Measurements from ENCODE around the gene KIF12.

KIF12 gene

DNA sequence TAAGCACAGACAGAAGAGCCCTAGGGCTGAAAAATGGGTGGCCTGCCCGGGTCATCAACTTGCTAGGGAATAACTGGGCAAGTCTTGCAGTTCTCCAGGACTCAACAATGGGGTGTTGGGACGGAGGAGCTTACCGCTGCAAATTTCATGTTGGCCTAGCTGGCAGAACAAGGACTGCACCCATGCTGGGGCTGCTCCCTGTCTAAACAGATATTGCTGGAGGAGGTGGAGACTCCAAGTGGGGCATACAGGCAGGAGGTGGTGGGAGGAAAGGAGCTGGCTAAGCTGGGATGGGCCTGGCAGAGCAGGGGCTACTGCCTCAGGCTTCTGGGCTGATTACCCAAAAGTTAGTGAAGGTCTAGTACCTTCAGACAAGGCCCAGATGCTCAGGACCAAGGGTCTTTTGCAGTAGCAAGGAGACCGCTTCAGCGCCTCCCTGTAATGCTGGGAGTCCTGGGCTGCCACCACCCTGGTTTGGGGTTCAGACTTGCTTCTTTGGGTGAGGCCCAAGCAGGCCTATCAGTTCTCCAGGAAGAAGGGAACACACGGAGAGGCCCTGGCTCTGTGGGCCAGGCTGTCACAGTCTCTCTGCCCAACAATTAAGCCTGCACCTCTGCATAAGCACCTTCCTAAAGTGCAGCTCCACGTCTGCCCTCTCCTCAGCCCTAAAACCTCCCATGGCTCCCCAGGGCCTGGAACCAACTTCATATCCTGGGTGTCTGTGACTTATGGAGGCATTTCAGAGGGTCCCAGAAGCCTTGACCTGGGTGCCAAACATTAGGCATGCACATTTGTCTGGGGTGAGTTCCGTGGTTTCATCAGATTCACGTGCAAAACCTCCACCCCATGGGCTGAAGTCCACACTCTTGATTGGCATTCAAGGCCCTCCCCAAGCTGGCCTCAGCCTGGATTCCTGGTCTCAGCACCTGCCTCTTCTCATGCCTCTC is 24.2 kb upstream of the KIF12 start:
- no peak for DNase-seq

DNA sequence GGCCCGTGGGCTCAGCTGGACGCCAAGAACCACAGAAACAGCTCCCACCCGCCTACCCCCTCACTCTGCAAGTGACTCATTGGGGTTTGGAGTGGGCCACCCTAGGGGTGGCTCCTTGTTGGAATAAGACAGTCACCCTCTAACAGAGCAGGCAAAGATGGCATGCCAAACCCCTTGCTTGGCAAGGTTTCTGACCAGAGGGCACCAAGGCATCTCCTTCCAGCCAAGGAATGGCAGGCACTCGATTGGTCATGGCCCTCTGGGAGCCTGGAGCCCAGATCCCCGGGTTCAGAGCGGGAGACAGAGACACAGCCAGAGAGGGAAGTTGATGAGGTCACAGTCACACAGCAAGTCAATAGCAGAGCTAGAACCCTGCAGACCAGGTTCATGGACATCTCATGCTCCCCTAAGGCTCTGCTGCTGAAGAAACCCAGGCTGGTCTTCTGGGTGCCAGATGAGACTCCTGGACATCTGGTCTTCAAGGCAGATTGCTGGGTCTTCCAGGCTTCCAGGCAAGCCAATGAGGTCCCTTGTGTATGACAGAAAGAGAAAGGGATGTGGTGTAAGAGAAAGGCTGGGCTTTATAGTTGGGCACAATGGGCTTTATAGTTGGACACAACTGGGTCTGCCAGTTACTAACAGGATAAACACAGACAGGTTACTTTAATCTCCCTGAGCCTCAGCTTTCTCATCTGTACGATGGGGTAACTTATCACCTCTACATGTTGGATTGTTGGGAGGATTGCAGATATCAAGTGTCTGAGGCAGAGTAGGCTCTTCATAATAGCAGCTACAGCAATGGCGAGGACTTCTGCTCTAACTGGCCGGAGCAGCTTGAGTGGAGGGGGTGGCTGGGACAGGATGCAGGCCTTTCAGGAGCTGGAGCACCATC is 23.3 kb upstream of the KIF12 start:
- DNase-seq, result no peak

DNA sequence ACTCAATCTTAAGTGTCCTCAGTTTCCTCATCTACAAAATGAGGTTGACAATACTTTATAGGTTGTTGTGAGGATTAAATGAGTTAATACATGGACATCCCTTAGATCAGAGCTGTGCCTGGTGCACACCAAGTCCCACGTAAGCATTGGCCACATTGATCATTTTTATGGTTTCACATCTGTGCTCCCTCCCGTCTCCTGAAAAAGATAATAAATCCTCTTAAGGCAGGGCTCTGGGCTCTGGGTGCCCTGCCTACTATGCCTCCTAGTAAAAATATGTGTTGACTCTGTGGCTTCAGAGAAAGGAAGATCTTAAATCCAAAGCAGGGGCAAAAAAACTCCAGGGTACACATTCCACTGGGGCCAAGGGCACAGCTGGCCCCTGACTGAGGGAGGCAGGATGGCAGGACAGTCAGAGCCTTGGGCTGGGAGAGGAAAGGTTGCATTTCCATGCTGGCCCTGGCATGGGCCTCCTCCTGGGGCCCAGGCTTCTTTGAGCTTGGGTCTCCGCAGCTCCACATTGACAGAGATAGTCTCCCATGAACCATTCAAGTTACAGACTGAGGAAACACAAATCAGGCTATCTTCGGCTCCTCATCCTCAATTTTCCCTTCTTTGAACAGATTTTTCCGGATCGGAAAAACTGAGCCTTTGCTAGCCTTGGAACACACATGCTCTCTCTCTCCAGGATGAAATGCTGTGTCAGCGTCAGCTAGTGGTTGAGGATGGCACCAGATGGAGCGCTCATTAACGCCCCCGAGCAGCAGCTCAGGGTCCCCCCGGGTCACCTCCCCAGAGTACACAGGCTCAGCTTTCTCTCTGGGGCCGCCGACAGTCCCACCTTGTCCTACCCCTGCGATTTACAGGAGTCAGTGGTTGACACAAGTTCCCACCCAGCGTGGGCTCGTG is 22.4 kb upstream of the KIF12 start:
- DNase-seq, result no peak

DNA sequence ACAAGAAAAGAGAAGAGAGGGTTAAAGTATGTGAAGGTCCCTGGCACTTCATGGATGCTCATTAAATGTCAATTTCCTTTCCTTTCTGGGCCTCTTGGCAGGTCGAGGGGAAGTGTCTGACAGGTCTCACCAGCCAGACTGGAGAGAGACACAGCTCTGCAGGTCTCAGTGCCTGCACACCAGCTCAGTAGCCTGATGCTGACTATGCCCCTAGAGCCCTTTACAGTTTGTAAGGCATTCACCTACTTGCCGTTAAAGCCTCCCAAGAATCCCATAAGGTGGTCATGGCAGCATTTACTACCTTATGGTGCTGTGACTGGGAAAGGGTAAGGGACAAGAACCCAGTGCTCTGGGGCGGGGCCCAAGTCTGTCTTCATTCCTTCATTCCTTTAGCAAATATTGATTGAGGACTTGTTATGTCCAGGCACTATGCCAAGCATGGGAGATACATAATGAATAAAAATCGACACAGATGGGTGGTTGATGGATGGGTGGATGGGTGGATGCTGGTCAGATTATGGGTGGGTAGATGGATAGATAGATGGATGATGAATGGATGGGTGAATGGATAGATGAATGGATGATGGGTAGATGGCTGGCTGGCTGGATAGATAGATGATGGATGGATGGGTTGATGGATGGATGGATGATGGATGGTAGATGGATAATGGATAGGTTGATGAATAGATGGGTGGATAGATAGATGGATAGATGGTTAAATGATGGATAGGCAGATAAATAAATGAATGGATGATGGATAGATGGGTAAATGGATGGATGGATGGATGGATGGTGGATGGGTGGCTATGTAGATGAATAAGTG is 21.3 kb upstream of the KIF12 start:
- DNase-seq, result no peak

DNA sequence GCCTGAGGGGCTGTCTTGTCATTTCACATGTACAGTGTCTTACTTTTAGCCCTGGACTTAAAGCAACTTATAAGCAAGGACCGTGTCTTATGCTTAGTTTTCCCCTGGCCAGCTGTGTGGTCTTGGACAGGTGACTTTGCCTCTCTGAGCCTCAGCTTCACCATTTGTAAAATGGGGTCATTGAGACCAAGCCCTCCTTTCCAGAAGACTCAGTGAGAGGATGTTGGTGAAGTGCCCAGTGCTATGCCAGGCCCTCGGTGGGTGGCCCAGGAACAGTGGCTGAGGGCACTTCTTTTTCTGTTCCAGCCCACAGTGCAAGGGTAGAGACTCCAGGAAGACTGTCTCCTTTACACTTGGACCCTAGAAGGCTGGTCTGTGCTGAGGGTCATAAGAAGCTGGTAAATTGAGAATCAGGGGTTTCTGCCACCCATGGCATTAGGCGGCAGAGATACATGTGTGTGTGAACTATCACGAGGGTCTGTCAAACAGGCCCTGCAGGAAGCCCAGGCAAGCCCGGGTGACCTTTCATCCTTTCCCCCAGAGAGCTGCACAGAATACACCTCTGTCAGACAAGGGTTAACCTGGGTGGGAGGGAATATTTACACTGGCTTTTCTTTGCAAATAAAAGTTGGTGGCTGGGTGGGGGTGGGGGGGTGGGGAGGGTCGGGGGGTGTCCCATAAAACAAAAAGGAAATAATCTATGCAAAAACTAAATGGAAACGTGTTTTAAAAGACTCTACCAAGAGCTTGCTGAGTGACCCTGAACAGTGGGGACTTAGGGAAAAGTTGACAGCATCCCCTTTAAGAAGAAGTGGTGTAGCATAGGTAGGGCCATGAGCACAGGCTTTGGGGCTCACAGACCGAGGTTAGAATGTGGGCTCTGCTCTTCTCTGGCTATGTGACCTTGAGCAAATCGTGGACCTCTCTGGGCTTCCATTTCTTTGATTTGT is 20.4 kb upstream of the KIF12 start:
- DNase-seq, result no peak

DNA sequence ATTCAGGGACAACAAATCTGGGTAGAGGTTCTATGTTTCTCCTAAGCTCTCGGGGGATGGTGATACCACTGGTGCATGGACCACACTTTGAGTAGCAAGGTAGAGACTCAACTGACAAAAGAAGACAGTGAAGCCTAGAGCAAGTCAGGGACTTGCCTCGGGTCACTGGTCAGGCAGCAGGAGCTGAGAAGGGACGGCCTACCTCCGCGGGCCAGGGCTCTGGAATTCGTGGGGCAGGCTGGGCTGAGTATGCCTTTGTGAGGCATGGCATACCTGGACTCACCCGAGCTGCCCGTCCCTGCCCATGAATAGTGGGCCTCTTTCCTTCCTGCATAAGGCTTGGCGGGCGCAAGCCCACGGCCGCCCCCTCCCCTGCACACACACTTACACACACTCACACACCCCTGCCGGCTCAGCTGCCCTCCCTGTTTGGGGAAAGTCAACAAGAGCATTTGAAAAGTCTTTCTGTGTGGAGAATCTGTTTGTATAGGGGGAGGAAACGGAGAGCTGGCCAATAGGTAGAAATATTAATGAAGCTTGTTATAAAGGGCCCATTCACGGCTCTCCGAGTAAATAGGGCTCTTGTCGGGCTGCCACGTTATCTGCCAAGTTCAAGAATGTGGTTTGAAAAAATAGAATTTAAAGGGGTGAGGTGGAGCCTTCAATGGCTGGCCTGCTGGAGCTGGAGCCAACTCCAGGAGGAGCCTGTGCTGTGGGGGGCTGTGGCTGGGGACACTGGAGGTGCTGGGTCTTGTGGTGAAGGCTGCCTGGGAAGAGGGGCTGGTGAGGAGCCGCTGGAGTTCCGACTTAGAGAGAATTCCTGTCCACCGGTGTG is 19.1 kb upstream of the KIF12 start:
- DNase-seq, result no peak

DNA sequence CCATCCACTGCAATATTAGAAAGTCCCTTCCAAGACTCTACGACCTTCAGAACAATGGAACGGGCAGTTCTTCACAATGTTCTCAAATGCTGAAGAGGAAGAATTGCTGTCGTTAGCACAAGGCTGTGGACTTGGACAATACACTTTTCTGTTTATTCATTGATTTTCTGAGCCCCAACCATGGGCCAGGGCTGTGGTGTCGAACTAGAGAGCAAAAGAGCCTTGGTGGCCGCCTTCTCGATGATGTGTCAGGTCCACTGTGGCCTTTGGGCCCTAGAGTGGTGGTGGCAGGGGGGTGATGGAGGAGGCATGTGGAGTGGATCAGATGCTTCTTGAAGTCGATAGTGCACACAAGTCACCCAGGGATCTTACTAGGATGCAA is 18.5 kb upstream of the KIF12 start:
- DNase-seq, result no peak

DNA sequence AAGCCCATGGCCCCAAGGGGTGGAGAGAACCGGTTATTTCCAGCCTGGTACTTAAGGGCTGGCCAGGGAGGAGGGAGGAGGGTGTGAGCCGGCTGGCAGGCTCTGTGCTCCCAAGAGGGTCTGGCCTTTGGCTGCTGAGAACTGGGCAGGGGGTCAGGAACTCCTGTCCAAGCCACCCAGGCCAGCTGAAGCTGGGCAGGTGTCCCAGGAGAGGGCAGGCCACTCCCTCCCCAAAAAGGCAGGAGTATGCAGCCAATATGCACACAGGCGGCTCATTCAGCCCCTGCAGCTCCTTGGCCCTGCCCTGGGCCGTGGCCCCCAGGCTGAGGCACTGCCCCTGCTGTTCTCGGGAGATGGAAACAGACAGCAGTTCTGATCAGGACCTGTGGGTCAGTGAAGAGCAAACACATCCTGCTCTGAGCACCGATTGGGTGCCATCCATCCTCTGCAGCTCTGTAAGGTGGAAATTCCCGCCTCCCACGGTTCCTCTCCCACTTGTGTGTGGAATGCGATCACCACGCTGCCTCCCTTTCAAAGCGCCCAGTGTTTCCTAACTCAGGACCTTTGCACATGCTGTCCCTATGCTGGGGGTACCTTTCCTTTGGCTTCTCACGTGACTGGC is 17.1 kb upstream of the KIF12 start:
- no peak for DNase-seq

DNA sequence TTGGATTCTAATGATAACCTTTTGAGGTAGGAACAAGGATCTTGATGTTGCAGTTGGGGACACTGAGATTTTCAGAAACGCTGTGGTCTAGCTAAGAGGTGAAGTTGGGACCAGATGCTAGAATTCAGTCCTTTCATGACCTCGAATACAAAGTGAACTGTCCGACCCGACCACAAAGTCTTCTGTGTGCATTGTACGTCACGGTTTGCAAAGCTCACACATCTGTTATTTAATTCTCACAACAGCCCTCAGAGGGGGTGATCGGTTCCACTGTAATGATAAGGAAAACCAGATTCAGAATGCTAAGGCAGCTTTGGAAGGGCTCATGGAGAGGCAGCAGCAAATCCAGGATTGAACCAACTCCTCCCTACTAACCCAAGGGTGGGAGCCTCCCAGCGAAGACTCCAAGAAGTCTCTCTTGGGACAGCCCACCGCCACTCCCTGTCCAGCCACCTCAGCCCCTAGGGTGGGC is 16.6 kb upstream of the KIF12 start:
- DNase-seq, result no peak

DNA sequence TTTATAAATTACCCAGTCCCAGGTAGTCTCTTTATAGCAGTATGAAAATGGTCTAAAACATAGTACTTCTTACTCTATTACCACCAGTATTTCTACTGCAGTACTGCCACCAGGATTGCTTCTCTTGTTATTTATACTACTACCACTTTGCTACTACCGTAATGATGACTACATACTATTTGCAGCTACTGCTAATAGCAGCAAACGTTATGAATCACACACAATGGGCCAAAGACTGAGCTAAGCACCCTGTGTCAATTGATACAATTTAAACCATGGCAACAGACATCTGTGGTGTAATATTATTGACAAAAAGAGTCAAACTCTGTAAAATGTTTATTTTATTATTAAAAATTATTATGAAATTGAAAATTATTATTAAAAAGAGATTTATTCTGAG is 15.3 kb upstream of the KIF12 start:
- no peak for DNase-seq

DNA sequence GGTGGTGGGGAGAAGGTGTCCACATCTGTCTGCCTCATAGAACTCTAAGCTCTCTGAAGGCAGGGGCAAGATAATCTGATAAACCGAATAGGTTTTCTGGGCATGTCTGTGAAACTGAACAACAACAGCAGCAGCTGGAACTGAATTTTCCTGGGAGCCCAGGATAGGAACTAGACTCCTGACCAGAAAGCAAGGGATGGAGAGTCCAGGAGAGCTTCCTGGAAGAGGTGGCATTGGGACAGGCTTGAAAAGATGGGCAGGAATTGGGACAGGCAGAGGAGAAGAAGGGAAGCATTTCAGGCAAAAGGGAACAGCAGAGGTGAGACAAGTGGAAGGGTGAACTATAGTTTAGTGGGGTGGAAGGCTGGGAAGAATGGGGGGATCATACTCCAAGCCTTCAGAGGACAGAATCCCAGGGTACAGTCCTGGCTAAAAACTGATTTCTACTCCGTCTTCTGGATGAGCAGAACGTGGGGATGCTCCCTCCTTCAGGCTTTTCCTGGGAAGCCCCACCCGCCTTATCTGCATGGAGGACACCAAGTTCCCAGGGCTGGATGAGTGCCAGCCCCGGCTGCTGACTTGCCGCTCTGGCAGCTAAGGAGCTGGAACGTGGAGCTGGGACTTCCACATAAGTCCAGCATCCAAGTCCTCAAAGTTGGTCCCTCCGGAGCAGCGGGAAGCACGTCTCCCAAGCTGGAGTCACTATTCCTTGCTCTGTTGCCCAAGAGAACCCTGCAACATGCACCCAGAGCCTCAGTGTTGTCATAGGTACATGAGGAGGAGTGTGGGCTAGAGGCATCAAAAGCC is 13.9 kb upstream of the KIF12 start:
- no peak for DNase-seq

DNA sequence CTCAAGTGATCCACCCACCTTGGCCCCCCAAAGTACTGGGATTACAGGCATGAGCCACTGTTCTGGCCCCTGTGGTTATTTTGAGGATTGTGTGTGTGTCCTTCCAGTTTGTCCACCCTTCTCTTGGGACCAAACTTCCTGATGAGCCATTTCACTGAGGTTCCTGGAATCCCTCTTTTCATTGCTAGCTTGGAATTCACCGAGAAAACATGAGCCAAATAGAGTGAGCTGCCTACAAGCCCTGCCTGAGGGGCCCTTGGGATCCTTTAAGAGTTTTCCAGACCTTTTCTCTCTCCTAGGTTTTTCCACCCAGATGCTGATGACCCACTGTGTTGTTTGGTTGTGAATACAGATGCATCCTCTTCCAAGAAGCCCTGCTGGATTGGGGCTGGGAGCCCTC is 13.2 kb upstream of the KIF12 start:
- no peak for DNase-seq

DNA sequence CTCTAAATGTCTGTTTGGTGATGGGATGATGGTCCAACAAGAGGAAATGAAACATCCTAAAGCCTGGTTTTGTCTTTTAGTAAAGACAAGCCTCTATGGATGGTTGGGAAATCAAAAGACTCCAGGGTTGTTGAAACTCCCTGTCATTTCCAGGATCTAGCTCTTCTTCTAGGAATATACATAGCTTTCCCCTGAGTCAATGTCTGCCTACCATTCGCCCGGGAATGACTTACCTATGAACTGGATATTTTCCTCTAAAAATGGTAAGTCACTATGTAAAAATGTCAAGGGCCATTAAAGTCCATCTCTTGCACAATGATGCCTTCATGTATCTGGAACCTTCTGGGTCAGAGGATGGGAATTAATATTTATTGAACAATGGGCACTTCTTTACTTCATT is 11.1 kb upstream of the KIF12 start:
- DNase-seq, result no peak

DNA sequence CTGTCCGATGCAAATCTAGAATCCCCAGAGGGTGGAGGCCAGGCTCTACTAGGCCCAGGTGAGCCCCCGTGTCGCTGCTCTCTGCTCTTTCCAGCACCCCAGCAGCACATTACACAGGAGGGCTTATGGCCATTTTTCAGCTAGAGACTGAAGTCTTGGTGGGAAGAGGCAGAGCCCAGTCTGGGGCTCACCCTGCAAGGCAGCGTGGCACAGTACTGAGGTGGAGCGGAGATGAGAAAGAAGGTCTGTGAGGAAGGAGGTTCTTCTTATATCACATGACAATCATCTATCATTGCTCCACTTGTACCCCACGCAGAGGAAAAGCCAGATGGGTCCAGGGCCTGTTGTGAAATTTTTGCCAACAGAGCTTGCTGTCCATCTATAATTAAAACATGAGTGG is 10.0 kb upstream of the KIF12 start:
- no peak for DNase-seq

DNA sequence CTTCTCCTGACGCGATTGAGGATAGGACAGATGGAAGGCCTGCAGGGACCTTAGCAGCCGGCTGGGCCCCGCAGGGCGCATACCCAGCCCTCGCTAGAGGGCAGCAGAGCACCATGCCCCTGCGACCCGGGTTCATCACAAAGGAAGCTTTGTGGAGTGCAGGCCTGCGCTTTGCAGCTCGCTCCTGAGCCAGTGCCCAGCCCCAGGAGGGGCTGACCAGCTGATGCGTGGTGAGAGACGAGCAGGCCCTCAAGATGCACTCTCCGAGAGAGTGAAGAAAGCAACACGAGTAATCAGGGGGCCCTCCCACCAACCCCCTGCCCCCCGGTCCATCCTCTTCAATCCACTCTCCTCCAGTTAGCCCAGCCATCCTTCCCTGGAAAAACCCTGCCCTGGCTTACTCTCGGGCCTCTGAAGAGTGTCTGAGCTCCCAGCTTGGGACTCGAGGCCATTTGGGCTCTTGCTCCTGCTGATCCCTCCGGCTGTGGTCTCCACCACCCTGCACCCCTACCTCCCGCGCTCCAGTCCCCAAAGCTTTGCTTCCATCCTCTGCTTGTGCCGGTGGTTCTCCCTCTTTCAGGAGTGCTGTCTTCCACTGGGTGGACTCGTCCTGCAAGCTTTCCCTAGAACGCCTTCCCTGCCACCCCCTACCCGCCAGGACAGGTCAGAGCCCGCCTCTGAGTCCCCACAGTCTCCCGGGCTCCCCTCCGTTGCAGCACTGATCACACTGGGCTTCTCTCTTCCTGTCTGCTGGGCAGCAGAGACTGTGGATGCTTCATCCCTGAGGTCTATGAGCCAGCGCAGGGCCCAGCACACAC is 9.1 kb upstream of the KIF12 start:
- DNase-seq, result peak; percentile 61

DNA sequence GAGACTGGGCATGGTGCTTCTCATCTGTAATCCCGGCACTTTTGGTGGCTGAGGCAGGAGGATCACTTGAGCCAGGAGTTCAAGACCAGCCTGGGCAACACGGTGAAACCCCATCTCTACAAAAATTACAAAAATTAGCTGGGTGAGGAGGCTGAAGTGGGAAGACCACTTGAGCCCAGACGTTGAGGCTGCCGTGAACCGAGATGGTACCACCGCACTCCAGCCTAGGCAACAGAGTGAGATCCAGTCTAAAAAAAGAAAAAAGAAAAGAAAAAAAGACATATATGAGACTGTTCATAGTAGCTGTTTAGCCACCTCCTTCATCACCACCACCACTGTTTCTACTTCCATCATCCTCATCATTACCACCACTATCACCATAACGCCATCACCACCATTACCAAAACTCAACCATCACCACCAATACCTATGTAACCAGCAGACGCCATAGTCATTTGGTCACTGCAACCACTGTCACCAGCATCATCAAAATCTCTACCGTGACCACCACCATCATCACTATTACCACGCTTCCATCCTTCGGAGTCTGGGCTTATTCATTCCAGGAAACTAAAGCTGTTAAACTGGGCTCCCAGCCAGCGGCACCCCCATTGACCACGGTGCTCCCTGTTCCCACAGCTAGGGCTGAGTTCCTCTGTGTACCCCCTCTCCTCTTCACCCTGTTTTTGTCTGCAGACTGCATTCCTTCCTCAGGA is 8.4 kb upstream of the KIF12 start:
- no peak for DNase-seq

DNA sequence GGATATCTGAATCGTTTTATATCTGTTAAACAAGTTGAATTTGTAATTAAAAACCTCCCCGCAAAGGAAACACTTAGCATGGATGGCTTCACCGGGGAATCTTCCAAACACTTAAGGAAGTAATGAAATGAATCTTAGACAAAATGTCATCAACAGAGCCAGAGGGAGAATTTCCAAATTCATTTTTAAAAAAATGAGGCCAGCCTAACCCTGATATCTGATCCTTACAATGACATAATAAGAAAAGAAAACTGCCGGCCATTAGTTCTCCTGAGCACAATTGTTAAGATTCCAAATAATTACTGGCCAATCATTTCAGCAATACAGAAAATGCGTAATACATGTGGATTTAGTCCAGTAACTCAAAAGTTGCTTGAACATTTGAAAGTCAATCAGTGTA is 6.1 kb upstream of the KIF12 start:
- no peak for DNase-seq
